Measurements from ENCODE around the gene FNDC1.

The FNDC1 gene

GRCh38 chr6:159157431-159157830 lies 11.8 kb upstream of the FNDC1 start:
- DNase-seq (ENCODE audit: low read depth in 2 of 2, low spot score in 1 of 2), result no peak

DNA sequence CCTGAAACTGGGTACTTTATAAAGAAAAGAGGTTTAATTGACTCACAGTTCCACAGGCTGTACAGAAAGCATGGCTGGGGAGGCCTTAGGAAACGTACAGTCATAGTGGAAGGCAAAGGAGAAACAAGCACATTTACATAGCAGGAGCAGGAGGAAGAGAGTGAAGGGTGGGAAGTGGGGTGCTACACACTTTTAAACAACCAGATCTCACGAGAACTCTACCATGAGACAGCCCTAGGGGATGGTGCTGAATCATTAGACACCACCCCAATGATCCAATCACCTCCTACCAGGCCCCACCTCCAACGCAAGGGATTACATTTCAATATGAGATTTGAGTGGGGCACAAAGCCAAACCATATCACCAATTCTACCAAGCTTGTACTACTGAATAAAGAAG lies 7.4 kb upstream of the FNDC1 start:
- no peak for DNase-seq (ENCODE audit: low read depth in 2 of 2, low spot score in 1 of 2)

GRCh38 chr6:159163901-159164370 lies 5.3 kb upstream of the FNDC1 start:
- no peak for DNase-seq (ENCODE audit: low read depth in 2 of 2, low spot score in 1 of 2)

DNA sequence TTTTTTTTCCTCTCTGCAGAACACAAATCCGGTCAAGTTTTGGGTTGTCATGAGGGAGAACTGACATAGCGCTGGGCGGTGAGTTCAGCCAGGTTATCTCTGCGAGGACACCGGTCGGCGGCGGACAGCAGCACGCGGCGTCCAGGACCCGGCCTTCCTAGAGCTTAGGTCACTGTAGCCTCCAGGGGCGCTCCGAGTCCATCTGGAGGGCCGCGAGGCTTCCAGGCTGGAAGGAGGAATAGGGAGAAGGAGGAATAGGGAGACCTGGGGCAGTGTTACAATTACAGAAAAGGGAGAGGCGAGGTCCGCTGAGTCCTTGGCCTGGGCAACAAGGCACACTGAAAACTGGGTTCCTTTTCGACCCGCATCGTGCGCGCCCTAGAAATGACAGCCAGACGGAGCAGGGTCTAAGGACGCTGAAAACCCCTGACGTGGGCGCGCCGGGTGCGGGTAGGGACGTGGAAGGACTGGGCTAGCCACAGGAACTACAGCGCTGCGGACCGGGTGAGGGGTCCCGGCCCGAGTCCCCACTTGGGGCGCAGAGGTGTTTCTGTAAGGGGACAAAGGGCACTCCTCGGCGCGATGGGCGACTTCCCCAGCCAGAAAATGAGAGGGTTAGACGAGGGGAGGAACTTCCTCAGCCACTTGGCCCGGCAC lies 536 bp upstream of the FNDC1 start:
- DNase-seq (ENCODE audit: low read depth in 2 of 2, low spot score in 1 of 2), result no peak

GRCh38 chr6:159169557-159170332 lies 545 bp downstream of the FNDC1 start:
- DNase-seq (ENCODE audit: low read depth in 2 of 2, low spot score in 1 of 2), result no peak

DNA sequence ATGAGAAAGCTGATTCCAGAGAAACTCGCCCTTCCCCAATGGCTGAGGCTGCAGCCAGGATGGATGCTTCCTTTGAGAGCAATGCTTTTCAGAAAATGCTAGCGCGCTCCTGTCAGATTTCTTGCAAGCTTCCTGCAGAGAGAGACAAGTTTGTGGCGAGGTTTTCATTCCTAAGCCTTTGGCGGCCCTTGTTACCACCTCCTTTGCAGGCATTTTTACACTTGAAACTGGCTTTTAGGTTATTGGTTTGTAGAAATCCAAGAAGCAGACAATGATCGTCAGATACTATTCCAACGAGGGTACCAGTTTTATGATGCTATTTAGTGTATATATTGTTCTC lies 1.1 kb downstream of the FNDC1 start:
- no peak for DNase-seq (ENCODE audit: low read depth in 2 of 2, low spot score in 1 of 2)

GRCh38 chr6:159170999-159171712 lies 2.0 kb downstream of the FNDC1 start:
- no peak for DNase-seq (ENCODE audit: low read depth in 2 of 2, low spot score in 1 of 2)

DNA sequence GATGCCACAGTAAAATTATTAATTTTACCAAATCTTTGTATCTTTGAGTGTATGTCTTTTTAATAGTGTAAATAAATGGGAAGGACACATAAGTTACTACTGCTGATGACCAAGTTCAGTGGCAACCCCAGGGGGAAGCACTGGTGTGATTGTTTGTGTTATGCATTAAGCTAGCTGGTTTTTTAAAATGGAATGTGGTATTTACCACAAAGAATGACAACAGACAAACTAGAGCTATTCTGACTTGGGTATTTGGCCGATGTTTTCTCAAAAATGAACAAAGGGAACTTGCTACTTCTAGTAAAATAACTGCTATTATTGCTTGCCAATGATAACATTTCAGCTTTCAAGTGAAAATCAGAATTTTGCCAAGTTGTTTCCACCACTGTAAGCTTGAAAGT lies 2.9 kb downstream of the FNDC1 start:
- no peak for DNase-seq (ENCODE audit: low read depth in 2 of 2, low spot score in 1 of 2)

DNA sequence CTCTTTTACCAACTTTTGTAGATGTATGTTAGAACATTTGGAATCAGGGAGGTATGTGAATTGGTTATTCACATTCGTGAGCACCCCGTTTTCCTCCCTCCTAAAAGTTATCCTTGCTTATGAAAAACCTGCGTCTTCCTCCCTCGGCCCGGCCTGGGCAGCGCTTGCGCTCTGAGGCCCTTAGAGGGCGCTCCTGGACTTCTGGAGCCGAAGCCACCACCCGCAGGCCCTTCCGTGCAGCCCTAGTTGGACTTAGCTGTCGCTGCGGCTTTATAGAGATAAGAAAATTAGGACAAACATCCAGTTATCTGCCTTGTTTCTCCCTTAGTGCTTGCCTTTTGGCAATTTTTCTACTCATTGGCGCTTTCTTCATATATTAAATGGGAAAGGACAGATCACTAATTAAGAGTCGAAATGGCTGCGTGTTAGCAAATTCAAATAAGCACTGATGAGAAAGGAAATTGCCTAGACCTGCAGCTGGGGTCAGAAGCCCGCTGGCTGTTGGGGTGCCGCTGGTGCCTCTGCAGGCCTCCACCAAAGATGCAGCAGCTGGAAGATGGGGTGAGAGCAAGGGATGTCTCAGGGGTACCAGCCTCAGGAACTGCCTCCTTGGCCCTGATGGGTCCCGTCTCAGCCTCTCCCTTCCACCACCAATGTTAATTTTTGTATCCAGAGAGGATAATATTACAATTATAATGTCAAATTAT lies 5.2 kb downstream of the FNDC1 start:
- peak in 1 of 2 donors; percentile 31 for DNase-seq (ENCODE audit: low read depth in 2 of 2, low spot score in 1 of 2)

DNA sequence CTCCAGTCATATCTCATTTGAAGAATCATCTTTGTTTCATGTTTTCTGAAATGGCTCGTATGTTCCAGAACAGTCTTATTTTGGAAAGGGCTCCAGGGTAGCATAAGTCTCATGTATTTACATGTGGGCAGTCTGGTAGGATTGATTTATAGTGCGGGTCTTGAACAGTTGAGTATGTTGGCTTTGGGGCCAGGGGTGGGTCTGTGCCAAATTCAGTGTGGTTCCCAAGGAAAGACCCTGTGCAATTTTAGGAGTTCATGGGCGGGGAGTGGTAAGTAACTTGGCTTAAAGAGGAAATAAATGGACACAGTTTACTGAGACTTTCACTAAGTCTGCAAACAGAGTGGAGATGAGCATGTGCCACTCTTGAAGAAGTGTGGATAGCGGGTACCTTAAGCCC lies 7.7 kb downstream of the FNDC1 start:
- no peak for DNase-seq (ENCODE audit: low read depth in 2 of 2, low spot score in 1 of 2)

DNA sequence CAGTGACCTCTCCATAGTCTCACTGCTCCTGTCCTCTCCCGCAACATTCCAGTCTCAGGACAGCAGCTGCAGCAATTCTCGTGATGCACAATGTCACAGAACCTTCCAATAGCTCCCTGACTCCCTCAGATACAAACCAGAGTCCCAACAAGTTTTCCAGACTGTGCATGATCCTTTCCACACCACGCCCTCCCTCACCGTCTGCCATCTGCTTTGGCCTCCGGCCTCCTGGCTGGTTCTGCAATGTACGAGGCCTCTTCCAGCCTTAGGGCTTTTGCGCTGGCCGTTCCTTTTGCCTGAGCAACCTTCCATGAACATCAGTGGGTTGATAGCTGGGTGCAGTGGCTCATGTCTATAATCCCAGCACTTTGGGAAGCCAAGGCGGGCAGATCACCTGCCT lies 9.6 kb downstream of the FNDC1 start:
- no peak for DNase-seq (ENCODE audit: low read depth in 2 of 2, low spot score in 1 of 2)

DNA sequence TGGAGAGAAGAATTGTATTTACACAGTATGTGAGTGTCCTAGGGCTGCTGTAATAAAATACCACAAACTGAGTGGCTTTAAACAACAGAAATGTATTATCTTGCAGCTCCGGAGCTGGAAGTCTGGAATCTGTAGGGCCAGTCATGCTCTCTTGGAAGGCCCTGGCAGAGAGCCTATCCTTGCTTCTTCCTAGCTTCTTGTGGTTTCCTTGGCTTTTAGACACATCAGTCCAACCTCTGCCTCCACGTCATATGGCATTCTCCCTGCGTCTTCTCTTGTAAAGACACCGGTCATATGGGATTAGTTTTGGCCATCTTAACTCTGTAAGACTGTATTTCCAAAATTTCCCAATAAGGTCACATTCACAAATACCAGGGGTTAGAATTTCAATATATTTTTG lies 10.8 kb downstream of the FNDC1 start:
- DNase-seq (ENCODE audit: low read depth in 2 of 2, low spot score in 1 of 2), result no peak

DNA sequence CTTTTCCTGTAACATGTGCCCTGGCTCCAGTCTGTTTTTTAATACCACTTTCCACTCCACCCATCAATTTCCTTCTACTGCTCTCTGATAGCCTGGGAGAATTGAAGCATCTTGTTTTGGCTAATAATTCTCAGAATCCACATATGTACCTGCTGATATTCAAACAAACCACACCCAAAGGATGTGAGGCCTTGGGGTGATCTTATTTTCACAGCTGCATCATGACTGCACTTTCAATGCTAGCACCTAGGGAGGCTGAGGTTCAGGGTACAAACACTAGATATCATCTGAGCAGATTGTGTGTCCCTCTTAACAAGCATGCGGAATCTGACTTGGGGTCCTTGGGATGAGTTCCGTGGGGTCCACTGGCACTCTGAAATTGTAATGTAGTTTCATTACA lies 12.7 kb downstream of the FNDC1 start:
- DNase-seq (ENCODE audit: low read depth in 2 of 2, low spot score in 1 of 2), result no peak

DNA sequence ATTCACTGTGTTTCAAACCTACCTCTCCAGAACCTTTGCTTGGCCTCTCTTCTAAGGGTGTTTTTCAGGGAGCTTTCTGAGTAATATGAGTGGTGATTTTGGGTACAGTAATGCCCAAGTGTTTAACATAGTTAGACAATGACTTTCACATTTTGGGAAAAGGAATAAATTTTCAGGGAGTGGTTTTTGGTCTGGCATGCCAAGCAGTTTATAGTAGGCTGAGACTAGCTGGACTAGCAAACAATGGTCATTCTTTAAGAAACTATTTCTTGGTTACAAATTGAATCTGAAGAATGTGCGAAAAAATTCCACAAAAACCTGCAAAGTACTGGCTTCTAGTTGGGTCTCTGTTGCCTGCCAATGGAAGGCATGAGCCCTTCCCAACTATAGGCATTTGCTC lies 15.4 kb downstream of the FNDC1 start:
- DNase-seq (ENCODE audit: low read depth in 2 of 2, low spot score in 1 of 2), result no peak

GRCh38 chr6:159190460-159190859 lies 21.3 kb downstream of the FNDC1 start:
- DNase-seq (ENCODE audit: low read depth in 2 of 2, low spot score in 1 of 2), result no peak

DNA sequence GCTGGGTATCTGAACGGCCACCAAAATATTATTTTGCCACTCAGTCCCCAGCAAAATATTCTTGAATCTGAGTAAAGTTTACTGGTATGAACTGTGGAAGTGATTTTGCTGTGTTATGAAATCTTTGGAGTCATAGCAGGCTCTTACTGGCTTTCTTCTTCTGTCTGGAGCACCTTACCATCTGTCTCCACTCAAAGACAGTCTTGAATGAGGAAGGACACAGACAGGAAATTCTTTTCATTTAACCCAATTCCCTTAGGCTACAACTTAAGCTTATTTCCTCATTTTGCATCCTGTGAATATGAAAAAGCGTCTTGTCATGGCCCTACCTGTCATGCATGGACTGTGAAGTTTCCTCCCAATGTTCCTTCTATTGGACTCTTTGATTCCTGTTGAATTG lies 24.7 kb downstream of the FNDC1 start:
- DNase-seq (ENCODE audit: low read depth in 2 of 2, low spot score in 1 of 2), result no peak

DNA sequence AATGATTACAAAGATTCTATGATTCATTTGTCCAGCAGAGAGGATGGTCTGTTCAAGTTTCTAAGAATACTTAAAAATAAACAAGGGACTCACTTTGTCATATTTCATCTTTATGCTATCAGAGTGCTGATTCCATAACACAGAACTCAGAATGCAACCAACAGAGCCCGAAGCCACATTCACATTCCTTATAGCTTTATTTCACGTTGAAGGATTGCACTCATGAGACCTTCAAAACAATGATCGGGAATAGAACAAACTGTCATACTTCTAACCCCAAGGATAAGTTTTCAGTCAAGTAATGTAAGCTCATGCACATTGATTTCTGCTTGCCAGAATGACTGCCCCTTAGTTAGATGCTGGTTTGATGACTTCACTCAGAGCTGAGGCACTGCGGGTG lies 25.2 kb downstream of the FNDC1 start:
- DNase-seq (ENCODE audit: low read depth in 2 of 2, low spot score in 1 of 2), result no peak

DNA sequence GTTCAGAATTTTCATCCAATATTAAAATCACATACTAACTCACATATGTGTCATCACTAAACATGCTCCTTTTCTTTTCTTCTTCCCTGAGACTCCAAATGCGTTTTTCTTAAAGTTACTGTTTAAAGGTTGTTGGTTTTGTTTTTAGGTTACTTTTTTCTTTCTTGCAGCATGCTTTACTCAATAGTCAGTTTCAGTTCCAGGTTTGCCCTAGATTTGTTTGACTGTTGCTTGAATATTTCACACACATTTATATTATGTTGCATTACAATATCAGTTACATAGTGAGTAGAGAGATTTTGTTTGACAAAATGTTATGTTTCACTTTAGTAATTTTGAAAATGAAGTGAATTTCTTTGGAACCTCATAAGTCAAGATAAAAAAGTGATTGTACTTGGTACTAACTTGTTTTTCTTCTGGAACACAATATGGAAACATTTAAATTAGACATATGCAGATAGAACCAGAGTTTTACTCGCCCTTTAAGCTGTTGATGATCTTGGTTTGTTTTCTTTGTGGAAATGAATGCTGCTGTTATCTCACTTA lies 27.3 kb downstream of the FNDC1 start:
- no peak for DNase-seq (ENCODE audit: low read depth in 2 of 2, low spot score in 1 of 2)

GRCh38 chr6:159197251-159197650 lies 28.1 kb downstream of the FNDC1 start:
- DNase-seq (ENCODE audit: low read depth in 2 of 2, low spot score in 1 of 2), result no peak

- DNase-seq (ENCODE audit: low read depth in 2 of 2, low spot score in 1 of 2), result no peak
Measured at GRCh38 chr6:159201336-159201735, 32.1 kb downstream of the FNDC1 start.

DNA sequence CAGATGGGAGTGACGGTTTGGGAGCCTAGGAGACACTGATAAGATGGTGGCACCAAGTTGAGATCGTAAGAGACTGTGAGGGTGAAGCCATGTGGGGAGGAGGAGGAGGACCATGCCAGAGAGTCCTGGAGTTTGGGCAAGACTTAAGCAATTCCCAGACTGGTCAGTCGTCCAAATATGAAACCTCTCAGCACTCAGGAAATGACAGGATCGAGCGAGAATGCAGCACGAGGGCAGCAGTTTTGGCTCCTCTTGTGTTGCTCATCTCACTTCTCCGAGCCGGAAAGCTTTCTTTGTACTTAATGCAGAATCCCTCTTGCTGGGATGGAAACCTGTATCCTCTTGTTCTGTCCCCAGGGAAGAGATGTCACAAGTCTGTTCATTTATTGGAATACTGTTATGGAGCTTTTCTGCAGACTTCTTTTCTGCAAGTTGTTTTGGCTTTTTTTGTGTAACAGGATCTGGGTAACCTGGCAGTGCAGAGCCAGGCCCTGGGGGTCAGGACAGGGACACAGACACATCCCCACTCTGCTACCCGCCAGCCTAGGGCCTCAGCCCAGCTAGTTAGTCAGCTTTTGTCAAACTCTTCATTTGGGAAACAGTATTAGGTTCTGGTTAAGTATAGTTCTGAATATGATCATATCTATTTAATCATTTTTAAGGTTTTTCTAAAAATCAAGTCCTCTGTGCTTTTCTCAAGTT lies 34.3 kb downstream of the FNDC1 start:
- DNase-seq (ENCODE audit: low read depth in 2 of 2, low spot score in 1 of 2), result no peak

Data from stimulated activated CD8-positive, alpha-beta memory T cell treated with anti-CD3 and anti-CD28 coated beads, Interleukin-4, amount 100 ng/mL, for 4 hours (primary cell).